Stimulated activated CD4-positive, alpha-beta T cell treated with anti-CD3 and anti-CD28 coated beads, Interleukin-2, amount 100 ng/mL, for 4 hours (primary cell): Measurements from ENCODE around the gene GFPT2.
"Not testable (repeated sequence)": the region's sequence is repeated elsewhere in the genome, so short reads cannot be mapped to it uniquely, and the experiment has no call there.

Experiments used
- DNase-seq: peaks from one replicate; pipeline ENCODE4 v3.0.0-alpha.2; 2020; ENCODE audit warnings: low read depth

The GFPT2 gene

DNA sequence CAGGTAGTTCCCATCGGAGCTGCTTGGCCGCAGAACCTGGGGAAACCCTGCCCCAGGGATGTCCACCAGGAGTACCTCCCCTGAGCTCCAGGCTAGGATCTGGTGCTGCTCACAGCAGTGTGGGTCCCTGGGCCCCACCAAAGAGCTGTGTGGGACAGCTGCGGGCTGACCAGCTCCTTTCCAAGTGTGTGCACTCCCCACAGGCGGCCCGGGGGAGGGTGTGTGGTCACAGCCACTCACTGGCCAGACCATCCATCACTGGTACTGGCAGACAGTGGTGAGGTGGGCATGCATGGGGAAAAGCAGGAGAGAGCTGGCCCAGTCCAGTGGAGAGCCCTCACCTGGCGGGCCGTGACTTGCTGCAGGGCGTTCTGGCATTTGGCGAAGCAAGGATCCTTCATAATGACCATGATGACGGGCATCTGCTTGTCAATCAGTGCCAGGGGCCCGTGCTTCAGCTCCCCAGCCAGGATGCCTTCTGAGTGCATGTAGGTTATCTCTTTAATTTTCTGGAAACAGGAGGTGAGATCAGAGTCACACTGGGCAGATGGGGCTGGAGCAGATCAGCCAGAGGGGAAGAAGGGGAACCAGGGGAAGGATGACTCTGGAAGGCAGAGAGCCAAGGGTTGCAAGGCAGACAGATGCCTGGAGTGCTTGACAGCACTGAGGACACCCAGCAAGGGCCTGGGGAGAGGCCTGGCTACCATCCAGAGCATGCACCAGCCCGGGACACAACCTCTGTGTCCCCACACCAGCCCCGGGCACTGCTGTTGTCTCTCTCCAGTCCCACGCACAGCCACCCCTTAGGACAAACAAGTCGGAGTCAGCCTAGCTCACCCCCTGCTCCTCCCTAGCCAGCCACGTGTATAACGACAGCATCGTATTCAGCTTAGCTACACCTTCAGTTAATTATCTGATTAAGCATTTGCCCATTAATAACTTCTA is 48.4 kb downstream of the GFPT2 start:
- DNase-seq: no peak

DNA sequence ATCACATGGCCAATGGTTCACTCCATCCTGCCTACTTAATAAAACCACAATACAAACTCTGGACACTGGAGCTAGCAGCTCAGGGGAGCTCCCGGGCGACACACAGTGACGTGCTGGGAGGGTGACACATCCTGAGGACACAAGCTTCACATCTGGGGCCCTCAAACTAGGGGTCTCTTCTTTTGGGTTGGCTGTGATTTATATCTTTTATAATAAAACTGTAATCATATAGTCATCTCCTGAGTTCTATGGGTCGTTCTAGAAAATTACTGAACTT is 49.2 kb downstream of the GFPT2 start:
- DNase-seq: no peak

DNA sequence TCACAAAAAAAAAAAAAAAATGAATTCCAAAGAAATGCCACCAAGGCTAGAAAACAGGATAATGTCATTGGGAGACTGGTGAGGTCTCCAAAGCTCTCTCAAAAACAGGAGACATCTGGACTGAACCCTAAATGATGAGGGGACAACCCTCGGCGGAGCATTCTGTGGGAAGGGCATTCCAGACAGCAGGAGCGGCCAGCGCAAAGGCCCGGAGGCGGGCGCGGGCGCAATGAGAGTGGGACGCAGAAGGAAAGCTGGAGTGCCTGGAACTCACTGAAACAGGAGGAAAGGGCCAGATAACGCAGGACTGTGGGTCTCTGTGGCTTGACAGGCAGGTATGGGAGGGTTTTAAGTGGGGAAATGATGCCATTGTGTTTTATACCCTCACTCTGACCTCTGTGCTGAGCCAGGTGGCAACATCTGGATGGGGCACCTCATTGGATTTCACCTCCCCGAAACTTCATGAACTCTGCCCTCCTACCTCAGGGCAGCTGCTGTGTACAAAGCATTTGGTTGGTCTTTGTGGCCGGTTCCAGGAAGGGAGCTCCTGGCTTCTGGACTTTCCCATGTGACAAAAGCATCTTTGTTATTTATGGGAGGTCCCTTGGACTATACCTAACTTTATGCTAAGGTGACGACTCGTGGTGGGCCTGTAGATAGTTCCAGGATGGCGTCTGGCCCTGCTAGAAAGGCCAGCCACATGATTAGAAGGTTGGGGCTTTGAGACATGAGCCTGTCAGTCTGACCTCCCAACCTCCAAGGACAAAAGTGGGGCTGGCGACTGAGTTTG is 49.7 kb downstream of the GFPT2 start:
- no peak for DNase-seq

DNA sequence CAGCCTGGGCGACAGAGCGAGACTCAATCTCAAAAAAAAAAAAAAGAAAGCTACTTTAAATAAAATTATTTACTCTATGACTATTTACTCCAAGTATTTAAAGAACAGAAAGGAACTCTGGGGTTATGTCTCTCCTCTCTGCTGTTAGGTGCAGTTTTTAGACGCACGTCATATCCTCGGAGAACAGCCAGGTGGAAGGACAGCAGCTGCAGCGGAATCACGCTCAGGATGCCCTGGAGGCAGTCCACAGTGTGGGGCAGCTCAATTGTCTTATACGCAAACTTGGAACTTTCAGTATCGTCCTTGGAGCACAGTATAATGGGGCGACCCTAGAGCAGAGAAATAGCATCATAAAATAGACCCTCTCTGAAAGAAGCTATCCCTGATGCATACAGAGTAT is 50.9 kb downstream of the GFPT2 start:
- DNase-seq: no peak

DNA sequence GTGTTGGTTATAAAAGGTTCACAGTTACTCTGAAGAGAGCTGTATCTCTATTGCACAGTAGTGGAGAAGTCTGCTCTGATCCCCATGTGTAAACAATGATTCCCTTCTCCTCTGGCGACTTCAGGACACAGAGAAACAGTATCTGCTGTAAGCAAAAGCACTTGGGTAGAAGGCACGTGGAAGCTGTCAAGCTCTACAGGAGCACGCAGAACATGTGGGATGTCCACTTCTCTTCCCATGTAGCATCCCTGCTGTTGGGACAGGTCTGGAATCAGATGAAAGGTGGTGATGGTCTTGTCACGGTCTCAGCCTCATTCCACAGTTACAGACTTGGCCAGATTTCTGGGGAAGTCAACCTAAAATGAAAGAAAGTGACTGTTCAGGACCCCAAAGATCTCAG is 51.9 kb downstream of the GFPT2 start:
- DNase-seq: no peak

DNA sequence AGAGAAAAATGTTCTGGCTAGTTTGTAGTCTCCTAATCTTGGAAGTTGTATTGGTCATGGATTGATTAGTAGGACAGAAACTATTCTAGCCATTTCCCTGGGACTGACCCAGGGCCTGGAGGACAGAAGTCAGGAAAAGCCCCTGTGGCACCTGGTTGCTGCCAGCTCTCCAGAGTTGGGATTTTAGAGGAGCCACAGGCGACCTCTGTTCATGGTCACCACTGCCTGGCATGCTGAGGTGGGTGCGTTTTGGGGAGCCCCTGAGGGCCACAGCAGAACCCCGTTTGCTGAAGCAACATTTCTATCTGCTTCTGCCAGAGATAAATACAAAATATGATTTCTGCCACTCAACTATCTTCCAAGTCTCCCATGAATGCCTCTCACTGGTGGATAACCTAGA is 53.6 kb downstream of the GFPT2 start:
- DNase-seq: no peak

DNA sequence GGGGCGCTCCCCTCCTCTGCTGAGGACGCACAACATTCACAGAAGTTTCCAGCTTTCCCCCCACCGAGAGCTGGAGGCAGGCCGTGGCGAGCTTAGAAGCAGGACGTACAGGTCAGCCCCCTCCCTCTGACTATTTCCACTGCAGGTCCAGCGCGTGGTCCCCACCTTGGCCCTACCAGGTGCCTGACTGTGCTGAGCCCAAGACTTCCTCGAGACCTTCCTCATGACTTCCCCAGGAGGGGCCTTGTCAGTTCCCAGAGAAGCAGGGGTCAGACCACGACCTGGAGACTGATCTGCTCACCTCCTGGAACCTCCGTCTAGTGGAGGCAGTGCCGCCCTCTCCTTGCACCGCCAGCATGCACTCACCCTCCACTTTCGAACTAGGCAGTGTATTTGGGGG is 54.1 kb downstream of the GFPT2 start:
- DNase-seq: not testable (repeated sequence)

DNA sequence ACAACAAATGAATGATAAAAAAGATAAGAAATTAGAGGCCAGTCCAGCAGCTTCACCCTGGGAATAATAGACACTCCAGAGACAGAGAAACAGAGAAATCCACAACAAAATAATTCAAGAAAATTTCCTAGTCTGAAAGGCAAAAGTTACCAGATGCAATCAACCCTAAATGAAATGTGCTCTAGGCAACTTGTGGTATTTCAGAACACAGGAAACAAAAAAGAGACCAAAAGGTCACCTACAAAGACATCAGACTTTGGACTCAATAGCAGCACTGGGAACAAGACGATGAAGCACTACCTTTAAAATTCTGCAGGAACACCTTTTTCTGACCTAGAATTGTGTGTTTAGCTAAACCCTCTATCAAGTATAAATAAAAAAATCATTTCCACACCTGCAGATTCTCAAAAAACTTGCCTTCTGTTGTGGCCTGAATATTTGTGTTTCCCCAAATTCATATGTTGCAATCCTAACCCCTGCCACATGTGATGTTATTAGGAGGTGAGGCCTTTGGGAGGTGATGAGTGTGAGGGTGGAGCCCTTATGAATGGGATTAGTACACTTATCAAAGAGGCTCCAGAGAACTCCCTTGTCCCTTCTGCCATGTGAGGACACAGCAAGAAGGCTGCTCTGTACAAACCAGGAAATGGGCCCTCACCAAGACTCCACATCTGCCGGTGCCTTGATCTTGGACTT is 55.4 kb downstream of the GFPT2 start:
- DNase-seq: no peak

DNA sequence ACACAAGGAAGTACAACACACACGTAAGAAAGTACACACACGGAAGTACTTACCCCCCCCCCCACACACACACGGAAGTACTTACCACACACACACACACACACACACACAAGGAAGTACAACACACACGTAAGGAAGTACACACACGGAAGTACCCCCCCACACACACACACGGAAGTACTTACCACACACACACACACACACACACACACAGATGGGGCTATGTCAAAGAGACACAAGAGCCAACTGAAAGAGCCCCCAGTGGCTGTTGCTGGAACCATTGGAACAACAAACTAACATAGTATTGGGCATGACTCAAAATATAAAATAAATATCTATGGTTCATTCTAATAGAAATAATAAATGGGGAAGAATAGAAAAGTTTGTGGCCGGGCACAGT is 56.4 kb downstream of the GFPT2 start:
- DNase-seq: no peak

DNA sequence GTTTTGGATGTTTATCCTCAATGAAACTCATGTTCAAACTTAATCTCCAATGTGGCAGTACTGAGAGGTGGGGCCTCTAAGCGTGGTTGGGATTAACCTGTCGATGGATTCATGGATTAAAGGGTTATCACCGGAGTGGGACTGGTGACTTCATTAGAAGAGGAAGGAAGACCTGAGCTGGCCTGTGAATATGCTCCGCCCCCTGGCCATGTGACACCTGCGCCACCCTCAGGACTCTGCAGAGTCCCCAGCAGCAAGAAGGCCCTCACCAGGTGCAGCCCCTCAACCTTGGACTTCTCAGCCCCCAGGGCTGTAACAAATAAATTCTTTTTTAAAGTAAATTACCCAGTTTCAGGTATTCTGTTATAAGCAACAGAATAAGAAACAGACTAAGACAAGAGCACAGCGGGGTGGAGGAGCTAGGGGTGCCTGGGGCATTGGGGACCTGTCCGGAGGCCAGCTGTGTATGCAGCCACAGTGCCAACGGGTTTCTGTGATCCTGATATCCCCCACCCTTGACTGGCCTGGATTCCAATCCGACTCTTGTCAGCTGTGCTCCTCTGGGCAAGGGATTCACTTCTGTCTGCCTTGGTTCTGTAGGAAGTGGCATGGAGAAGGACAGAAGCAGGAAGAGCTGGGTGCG is 58.1 kb downstream of the GFPT2 start:
- DNase-seq: no peak

DNA sequence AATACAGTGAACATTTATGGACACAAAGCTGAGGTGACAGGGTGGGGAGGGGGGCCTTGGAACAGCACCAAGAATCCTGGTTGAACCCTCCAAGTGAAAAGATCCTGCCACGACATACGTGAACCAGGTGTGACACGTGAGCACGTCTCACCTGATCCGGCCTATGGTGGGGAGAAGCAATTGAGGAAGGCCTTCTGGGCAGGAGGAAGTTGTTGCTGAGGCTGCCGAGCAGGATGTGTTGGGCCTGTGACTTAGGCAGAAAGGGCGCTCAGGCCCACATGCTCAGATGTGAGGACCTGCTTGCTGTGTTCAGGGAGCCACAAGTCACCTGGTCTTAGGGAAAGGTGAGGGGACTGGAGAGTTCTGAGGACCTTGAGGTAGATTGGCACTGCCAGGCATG is 58.7 kb downstream of the GFPT2 start:
- no peak for DNase-seq

DNA sequence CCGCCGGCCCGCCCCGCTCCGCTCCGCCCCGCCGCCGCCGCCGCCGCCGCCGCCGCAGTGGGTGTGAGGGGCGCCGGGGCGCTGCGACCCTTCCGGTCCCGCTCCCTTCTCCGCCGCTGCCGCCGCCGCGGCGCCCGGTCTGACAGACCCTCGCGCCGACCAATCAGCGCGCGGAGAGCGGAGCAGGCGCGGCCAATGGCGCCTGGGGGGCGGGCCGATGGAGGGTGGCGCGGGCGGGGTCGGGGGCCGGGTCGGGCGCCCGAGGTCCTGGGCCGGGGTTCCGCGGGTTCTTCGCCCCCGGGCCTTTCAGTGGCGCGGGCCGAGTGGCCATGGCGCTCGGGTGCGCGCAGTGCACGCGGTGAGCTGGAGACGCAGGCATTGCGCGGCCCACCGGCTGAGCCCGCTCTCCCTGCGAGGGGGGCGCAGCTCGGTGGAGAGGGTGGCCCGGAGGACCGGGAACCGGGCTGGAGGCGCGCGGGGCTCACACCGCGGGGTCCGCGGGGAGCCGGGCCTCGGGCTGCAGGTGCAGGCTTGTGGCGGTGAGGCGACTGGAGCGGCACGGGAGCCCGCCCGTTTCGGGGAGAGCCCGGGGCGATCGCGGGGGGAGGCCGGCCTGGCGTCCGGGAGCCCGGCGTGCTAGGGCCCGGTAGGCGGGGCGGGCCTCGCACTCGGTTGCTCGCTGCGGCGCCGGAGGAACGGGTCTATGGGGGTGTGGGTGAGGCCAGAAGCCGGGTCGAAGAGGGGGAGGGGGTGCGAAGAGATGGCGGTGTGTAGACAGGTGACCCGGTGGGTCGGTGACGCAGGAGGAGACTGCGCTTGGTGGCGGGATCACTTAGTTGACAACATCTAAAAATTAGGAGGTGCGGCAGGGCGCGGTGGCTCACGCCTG is 60.9 kb downstream of the GFPT2 start, which contains the start of gene MAPK9:
Gene MAPK9, minus strand, starts transcription at position 141 of the 889 bp plus-strand sequence. CDS start 11,522 bp downstream, outside the sequence.
- peak; percentile 77 for DNase-seq

DNA sequence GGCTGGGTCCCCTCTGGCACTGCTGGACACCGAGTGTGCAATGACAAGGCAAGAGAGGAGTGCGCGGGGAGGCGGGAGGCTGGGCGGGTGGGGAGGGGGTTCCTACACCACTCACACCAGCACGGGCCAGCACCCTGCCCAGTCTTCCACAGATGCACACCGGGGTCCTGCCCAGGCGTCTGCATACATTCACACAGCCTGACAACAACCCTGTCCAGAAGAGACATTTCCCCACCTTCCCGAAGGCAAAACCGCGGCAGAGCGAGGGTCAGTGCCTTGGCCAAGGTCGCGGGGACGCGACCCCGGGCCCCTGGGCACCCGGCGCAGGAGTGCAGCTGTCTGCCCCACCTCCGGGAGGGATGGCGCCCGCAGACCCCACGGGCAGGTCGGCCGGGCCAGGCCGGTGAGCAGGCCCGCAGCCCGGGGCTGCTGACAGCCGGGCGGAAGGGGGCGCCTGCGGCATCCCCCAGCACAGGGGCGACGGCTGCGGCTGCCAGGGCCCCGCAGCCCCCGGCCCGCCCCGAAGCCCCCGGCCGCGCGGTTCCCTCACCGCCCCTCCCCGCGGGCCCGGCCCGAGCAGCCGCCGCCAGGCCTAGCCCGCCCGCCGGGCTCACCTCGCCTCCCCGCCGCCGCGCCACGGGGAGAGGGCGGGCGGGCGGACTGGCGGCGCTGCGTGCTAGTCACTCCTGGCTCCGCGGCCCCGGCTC is 61.7 kb downstream of the GFPT2 start:
- DNase-seq: no peak

DNA sequence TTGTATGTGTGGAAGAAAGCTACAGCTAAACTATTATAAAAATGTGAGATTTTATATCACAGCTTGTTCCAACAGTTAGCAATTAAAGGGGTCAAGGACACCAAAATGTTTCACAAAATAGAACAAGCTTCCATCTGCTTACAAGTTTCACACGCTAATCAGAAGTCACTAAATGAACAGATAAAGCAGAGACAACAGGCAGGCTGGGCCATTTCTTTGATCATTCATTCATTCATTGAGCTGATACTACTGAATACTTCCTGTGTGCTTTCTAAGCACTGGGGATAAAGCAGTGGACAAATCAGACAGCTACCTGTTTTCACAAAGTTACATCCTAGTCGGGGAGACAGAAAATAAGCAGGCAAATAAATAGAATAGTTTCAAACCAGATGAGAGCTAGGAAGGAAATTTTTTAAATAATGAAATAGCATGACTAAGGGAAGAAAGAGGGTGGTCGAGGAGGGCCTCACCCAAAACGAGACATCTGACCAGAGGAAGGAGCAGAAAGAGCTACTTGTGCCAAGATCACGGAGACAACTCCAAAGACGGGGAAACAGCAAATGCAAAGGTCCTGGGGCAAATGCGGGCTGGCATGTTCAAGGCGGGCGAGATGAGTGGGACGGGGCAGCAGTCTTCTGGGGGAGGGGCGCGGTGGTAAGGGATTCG is 62.4 kb downstream of the GFPT2 start:
- DNase-seq: no peak

DNA sequence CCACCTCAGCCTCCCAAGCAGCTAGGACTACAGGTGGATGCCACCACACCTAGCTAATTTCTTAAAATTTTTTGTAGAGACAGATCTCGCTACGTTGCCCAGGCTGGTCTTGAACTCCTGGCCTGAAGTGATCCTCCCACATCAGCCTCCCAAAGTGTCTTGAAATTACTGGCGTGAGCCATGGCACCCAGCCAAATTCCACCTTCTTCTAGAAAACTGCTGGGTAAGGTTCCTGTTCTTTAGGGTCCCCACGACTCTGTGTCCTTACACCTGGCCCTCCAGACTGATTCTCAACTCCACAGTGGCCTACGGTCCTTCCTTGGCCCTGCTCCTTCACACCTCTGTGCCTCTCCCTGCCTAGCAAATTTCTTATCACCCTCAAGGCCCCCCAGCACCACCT is 63.2 kb downstream of the GFPT2 start:
- no peak for DNase-seq

DNA sequence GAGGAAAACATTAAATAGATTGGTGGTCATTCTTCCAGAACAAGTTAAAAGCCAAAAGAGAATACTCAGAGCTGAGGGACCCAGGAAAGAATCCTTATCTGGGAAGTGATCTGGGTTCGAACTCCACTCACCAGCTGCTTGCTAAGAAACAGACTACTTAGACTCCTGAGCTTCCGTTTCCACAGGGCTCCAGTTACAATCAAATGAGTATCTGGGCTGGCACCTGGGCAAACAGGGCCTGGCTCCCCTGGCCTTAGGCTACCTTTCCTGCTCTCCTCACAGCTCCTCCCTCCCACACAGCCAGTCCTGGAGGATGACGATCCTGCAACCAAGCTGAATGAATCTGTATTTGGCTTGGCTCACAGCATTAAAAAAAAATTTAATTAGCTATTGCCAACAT is 63.7 kb downstream of the GFPT2 start:
- no peak for DNase-seq

DNA sequence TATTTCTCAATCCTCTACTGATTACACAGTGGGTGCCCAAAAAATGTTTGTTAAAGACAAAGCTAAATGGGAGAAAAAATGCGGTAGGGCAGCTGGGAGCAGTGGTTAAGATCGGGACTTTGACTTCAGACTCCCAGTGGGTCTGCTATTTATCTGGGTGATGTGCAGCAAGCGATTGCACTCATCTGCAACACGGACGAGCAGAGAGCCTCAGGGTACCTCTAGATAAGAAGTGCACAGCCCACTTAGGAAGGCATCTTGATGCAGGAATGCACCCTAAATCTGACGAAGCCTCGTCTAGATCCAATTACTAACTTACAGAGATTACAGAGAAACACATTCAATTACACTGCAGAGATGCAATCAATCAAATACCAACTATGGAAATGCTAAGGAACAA is 65.3 kb downstream of the GFPT2 start:
- no peak for DNase-seq

DNA sequence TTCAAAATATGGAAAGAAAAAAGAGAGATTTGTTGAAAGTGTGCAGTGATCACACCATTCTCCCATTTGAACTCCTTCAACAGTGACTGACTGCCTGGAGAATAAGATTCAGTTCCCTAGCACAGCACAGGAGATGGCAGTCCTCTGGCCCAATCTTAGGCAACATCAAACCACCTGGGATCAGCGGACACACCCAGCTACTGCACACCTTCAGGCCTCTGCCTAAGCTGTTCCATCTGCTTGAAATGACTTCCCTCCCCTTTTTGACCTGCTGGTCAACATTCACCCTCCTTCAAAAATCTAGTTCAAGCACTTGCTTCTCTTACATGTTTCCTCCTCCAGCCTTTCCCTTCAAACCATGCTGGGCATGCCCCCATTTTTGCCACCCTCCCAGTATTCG is 65.7 kb downstream of the GFPT2 start:
- no peak for DNase-seq

DNA sequence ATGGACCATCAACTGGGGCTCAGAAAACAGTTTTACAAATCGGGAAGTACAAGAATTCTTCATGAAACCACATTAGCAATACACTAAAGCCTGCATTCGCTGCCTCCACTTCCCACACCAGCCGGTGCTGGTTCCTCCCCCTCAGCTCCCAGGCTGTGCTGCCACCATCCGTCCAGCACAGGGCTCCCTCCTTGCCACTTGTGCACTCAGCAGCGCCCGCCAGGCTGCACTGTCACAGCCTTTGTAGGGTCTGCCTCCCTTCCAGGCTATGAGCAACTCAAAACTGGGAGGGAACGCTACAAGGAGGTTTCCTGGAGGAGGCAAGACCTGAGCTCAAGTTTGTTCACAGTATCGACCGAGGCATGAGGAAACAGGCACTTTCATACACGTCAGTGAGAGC is 69.0 kb downstream of the GFPT2 start:
- no peak for DNase-seq

DNA sequence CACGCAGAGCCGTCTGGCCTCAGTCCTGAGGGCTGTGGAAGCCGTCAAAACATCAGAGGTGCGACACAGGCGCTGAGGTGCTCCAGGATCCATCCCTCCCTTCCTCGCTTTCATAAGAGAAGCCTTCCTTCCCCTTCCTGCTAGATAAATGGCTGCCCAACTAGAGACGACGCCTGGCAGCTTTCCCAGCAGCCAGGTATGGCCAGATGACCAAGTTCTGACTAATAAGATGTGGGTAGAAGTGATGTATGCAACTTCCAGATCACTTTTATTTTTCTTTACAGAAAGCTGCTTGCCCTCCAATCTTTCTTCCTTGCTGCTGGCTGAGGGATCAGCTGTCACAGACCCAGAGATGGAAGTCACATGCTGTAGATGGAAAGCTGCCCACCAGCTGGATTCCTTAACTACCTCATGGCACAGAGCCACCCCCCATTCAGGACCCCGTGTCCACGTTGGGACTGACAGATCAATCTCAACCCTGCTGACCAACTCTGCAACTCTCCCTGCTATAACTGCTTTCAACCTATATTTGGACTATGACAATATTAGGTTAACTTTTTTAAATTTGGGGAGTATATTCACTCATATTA is 70.0 kb downstream of the GFPT2 start:
- no peak for DNase-seq
